Neural cell (in vitro differentiated cells): ENCODE results near the gene KL.

Experiments used
- CTCF ChIP-seq: fragments of 450-650 bp; IDR thresholded peaks from 2 replicates; pipeline ENCODE4 v1.5.1; 2014; ENCODE audit warnings: antibody characterized with exemption, mild to moderate bottlenecking, moderate library complexity; ENCODE audit not compliant: poor library complexity, severe bottlenecking
- EP300 ChIP-seq: fragments of 450-650 bp; conservative IDR thresholded peaks from 2 replicates; pipeline ENCODE4 v1.6.1; 2014; ENCODE audit warnings: antibody characterized with exemption, mild to moderate bottlenecking, moderate library complexity; ENCODE audit not compliant: poor library complexity, severe bottlenecking
- EZH2 ChIP-seq: fragments of 200-600, 300-800 bp; shearing (Covaris generic), sonication (generic); IDR thresholded peaks from 2 replicates; pipeline ENCODE4 v1.6.1; 2014; ENCODE audit warnings: antibody characterized with exemption, low read length, borderline replicate concordance, mild to moderate bottlenecking; ENCODE audit not compliant: insufficient read depth, poor library complexity, severe bottlenecking
- MXI1 ChIP-seq: fragments of 450-650 bp; conservative IDR thresholded peaks from 2 replicates; pipeline ENCODE4 v1.6.1; 2014; ENCODE audit warnings: antibody characterized with exemption, mild to moderate bottlenecking; ENCODE audit not compliant: poor library complexity, severe bottlenecking
- POLR2AphosphoS5 ChIP-seq: IDR thresholded peaks from 2 replicates; pipeline ENCODE4 v1.6.1; 2012
- RAD21 ChIP-seq: fragments of 450-650 bp; conservative IDR thresholded peaks from 2 replicates; pipeline ENCODE4 v1.6.1; 2014; ENCODE audit warnings: antibody characterized with exemption, mild to moderate bottlenecking, moderate library complexity
- REST ChIP-seq: IDR thresholded peaks from 2 replicates; pipeline ENCODE4 v1.6.1; 2012; ENCODE audit warnings: borderline replicate concordance

GRCh38 chr13:33032037-33032625 lies 15.9 kb downstream of the KL start:
- TF ChIP-seq EZH2 (no peak), CTCF (no peak), MXI1 (no peak), EP300 (no peak), POLR2AphosphoS5 (no peak), RAD21 (no peak), REST (no peak)
